Activated effector memory CD4-positive, alpha-beta T cell treated with anti-CD3 and anti-CD28 coated beads, Interleukin-2, amount 50 U/mL, for 16 hours (primary cell): ENCODE measurements around the gene SYNE2.

Source experiments
- DNase-seq: peaks from one replicate; pipeline ENCODE4 v3.0.0-alpha.2; 2020

SYNE2 gene

GRCh38 chr14:63912286-63912685 is 59.5 kb downstream of the SYNE2 start:
- no peak for DNase-seq

GRCh38 chr14:63918411-63918810 is 65.6 kb downstream of the SYNE2 start:
- DNase-seq, result no peak

DNA sequence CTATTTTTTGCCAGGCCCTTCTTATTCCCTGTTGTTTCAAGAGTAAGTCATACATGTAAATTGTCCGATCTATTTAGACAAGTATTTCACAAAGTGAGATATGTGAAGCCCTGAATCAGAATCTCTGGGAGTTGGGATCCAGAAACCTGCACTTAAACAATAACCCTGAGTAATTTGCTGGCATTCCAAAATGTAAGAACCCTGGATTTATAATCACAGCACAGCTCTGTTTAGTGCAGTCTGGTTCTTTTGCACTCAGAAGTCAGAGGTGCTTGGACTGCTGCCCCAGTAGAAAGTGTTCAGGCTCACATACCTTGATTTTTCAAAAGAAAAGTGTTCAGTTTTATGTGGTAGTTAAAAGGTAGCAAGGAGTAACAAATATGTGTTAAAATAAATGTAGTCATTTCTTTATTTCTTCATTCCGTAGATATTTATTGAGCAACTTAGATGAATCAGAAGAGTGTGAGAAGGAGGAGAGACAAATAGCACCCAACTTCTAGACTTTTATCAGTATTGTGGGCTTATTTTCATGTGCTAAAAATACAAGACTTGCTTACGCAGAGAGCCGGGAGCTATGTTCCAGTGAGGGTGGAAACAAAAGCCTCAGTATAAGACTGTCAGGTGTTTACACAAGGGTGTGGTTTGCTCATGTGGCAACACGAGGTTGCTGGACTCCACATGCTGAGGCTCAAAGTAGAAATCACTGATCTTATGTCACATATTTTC is 70.1 kb downstream of the SYNE2 start:
- no peak for DNase-seq

GRCh38 chr14:63923422-63923752 is 70.6 kb downstream of the SYNE2 start:
- DNase-seq, result no peak

GRCh38 chr14:63924375-63924774 is 71.6 kb downstream of the SYNE2 start:
- no peak for DNase-seq

GRCh38 chr14:63926641-63927040 is 73.8 kb downstream of the SYNE2 start:
- DNase-seq, result no peak

GRCh38 chr14:63928744-63929174 is 76.0 kb downstream of the SYNE2 start:
- no peak for DNase-seq

DNA sequence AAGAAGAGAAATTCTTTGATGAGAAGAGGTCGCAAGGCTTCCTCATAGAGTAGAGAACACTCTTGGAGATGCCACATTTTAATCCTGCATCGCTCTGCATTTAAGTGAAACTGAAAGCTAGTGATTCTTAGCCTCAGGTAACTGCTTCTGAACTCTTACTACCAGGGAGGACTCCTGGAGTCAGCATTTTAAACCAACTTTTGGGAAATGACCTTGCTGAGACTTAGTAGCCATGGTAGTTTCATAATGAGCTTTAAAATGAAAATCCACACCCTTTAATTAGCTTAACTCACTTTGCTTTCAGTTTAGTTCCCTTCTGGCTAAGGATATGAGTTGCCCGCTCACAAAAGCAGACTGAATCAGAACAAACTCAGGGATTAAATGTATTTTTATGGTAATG is 80.3 kb downstream of the SYNE2 start:
- no peak for DNase-seq

DNA sequence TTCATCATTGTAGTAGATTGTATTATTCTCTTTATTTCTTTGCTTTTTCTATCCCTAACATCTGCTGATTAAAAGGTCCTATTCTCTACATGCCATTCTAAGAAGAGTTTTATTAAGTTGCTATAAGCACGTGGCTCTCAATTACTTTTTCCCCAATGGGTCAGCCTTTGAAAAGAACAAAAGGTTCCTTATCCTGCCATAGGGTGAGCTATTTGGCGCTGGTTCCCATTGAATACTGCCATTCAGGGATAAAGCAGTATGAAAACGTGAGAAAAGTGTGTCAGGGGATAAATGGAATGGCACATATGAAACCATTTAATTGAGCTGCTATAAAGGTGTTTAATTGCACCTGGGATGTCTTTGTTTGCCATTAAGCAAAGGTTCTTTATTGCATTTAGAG is 80.9 kb downstream of the SYNE2 start:
- no peak for DNase-seq

GRCh38 chr14:63938198-63939005 is 85.6 kb downstream of the SYNE2 start:
- peak; percentile 65 for DNase-seq

DNA sequence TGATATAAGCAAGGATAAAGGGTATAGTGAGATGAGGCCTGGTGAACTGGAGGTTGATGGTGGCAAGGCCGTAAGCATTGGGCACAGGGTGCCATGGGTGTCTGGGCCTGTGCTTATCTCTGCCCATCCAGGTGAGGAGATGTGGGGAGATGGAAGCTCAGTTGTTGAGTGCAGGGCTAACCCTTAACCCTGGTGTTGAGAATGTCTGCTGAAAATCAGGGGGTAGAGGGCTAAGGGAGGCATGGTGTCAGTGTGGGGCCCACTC is 86.1 kb downstream of the SYNE2 start:
- no peak for DNase-seq

DNA sequence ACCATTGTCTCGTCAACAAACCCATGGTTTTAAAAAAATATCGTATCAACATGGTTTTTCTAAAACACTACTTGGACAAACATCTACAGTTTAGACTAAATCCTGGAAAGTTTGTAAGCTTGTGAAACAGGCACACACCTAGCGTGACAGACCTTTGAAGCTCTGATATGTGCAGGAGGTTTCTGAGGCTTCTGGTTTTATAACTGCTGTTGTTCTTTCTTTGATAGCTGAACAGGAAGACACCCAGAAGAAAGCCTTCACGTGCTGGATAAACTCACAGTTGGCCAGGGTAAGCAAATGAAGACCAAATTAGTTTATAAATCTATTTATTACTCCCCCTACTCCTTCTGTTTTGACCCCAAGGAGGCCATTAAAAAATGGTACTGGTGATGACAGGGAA is 87.6 kb downstream of the SYNE2 start:
- no peak for DNase-seq

DNA sequence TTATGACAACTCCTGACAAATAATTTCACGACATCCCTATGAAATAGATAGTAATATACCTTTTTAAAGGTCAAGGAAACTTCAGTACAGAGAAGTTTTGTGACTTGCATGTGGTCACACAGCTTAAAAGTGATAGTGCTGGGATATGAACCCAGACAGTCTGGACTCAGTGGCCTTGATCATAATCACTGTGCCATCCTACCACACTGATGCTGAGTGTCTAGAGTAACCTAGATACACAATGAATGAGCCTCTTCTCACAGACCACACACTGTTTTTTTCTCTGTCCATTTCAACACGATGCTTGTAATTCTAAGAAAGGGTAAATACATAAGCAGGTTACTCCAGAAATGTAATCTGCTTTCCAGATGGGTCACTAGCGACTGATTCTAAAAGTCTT is 88.2 kb downstream of the SYNE2 start:
- DNase-seq, result no peak

DNA sequence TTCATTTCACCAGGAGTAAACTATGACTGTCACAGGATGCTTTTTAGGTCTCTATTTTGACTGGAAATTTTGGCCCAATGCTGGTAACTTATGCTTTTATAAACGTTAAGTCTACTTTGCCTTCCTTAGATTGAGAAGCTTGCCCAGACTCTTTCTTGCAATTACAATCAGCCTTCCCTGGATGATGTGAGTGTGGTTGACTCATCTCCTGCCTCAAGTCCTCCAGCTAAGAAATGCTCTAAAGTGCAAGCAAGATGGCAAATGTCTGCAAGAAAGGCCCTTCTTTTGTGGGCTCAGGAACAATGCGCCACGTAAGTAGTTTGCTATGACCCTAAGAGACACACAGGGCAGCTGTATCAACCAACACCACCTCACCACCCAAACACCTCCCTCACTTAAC is 96.9 kb downstream of the SYNE2 start:
- no peak for DNase-seq

- no peak for DNase-seq
Observed at GRCh38 chr14:63951021-63951420, 98.2 kb downstream of the SYNE2 start.

DNA sequence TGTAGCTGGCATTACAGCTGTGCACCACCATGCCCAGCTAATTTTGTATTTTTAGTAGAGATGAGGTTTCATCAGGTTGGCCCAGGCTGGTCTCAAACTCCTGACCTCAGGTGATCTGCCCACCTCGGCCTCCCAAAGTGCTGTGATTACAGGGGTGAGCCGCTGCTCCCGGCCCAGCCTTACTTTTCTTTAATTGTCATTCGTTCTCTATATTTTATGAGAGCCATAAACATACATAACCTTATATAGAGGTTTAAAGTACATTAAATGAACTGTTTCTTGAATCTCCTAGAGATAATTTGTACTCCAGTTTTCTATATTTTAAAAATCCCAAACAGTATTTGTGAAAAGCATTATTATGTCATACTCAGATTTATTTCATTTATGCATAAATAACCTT is 98.6 kb downstream of the SYNE2 start:
- DNase-seq, result no peak

GRCh38 chr14:63952053-63952932 is 99.5 kb downstream of the SYNE2 start:
- DNase-seq, result no peak

GRCh38 chr14:63952933-63953437 is 100.2 kb downstream of the SYNE2 start:
- no peak for DNase-seq

DNA sequence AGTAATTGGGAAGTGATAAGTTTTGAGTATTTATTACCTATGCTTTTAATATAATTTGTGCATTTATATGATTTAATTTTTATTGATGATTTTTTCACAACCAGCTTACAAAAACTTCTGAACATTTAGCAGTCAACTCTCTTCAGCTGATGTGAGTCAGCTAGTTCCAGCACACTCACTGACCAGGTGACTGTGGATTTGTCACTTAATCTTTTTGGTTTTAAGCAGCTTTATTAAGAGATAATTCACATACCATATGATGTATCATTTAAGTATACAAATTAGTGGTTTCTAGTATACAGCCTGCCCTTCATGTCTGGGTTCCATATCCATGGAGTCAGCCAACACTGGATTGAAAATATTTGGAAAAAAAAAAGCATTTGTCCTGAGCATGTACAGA is 103.5 kb downstream of the SYNE2 start:
- DNase-seq, result no peak

GRCh38 chr14:63960926-63961567 is 108.2 kb downstream of the SYNE2 start:
- no peak for DNase-seq

GRCh38 chr14:63962906-63963305 is 110.1 kb downstream of the SYNE2 start:
- DNase-seq, result no peak

- DNase-seq, result no peak
Observed at GRCh38 chr14:63963439-63963838, 110.6 kb downstream of the SYNE2 start.

DNA sequence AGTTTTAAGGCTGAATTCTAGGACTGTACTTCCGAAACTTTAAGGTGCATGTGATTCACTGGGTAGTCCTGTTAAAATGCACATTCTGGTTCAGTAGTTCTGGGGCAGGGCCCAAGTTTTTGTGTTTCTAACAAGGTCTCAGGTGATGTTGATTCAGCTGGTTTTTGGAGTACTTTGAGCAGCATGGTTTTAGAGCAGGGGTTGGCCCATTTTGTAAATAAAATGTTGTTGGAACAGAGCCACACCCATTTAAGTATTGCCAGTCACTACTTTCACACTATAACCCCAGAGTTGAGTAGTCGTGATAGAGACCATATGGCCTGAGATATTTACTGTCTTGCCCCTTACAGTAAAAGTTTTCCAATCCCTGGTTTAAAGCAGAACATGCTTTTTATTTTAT is 111.3 kb downstream of the SYNE2 start:
- DNase-seq, result no peak
